Endodermal cell (in vitro differentiated cells): ENCODE results near the gene ARHGEF3. TPM values are rescaled to one million over a fixed set of nuclear protein-coding genes. Genes with fewer than 3 reads are reported as not detected.

ENCODE experiments used
- DNase-seq: peaks from one replicate; pipeline ENCODE4 v3.0.0-alpha.2; 2017
- H3K27ac ChIP-seq: 2 replicates; pipeline ENCODE4 v1.5.1; 2013; ENCODE audit warnings: mild to moderate bottlenecking, low read depth, low read length, moderate library complexity
- H3K27me3 ChIP-seq: 2 replicates; pipeline ENCODE4 v1.6.1; 2013; ENCODE audit warnings: mild to moderate bottlenecking, low read length, moderate library complexity; ENCODE audit not compliant: insufficient read depth, control insufficient read depth, poor library complexity, severe bottlenecking
- H3K36me3 ChIP-seq: 2 replicates; pipeline ENCODE4 v1.7.0; 2013; ENCODE audit warnings: mild to moderate bottlenecking, low read length, moderate library complexity; ENCODE audit not compliant: control insufficient read depth, insufficient read depth
- H3K4me1 ChIP-seq: one replicate; pipeline ENCODE4 v1.7.0; 2013; ENCODE audit warnings: low read length; ENCODE audit not compliant: control insufficient read depth, insufficient read depth
- H3K4me3 ChIP-seq: 2 replicates; pipeline ENCODE4 v1.5.1; 2013; ENCODE audit warnings: mild to moderate bottlenecking, low read length, moderate library complexity
- H3K9ac ChIP-seq: 2 replicates; pipeline ENCODE4 v1.6.1; 2013; ENCODE audit warnings: mild to moderate bottlenecking, low read length, moderate library complexity; ENCODE audit not compliant: poor library complexity, severe bottlenecking; ENCODE audit errors: extremely low read depth
- H3K9me3 ChIP-seq: 2 replicates; pipeline ENCODE4 v1.6.1; 2013; ENCODE audit warnings: mild to moderate bottlenecking, low read length, moderate library complexity; ENCODE audit not compliant: control insufficient read depth
- H3K27ac Mint-ChIP-seq: 2 replicates; pipeline ENCODE4 v1.8.0; 2020; ENCODE audit warnings: mixed read lengths
- H3K27me3 Mint-ChIP-seq: 2 replicates; pipeline ENCODE4 v1.8.0; 2021; ENCODE audit warnings: mild to moderate bottlenecking, mixed read lengths; ENCODE audit not compliant: insufficient read depth
- H3K36me3 Mint-ChIP-seq: 2 replicates; pipeline ENCODE4 v1.8.0; 2020; ENCODE audit warnings: low read depth, mixed read lengths
- H3K4me1 Mint-ChIP-seq: 2 replicates; pipeline ENCODE4 v1.8.0; 2020; ENCODE audit warnings: mixed read lengths
- H3K4me3 Mint-ChIP-seq: 2 replicates; pipeline ENCODE4 v1.8.0; 2020; ENCODE audit warnings: mild to moderate bottlenecking, moderate library complexity, mixed read lengths
- H3K9me3 Mint-ChIP-seq: 2 replicates; pipeline ENCODE4 v1.8.0; 2020; ENCODE audit warnings: mild to moderate bottlenecking, mixed read lengths
- CTCF ChIP-seq: fragments of 200-600 bp; sonication (generic); conservative IDR thresholded peaks from 2 replicates; pipeline ENCODE4 v1.5.0; 2021; ENCODE audit warnings: antibody characterized with exemption, mild to moderate bottlenecking
- WGBS, 2 experiments: methylation state at CpG; one replicate each; pipeline versions ENCODE4 v1.1.5 to v1.1.7; 2013; ENCODE audit warnings: missing lambda C conversion rate in 2 of 2, mixed read lengths in 1 of 2; ENCODE audit not compliant: insufficient coverage in 1 of 2, insufficient read length in 1 of 2; 5-methylcytosine and 5-hydroxymethylcytosine counted together
- total RNA-seq, 2 donors: library from RNA; stranded (reverse); fragmentation: NEBNext Ultra II Directional in 1 of 2; extraction: Animal tissue kit (Norgen Biotek cat#: 25700) in 1 of 2; gene quantifications; 2 replicates in 1 of 2; 3 replicates in 1 of 2; pipeline ENCODE4 v1.2.1, GENCODE V29; 2021

Gene ARHGEF3
- total RNA-seq, 2 donors from 2014 or later = 12.7 to 14.1 TPM

- no peaks in the 10 kb centered on the region for H3K27me3 ChIP-seq
- Mint-ChIP-seq H3K27ac (no peak overlapping the region), H3K9me3 (no peaks in the 10 kb centered on the region), H3K36me3 (no peaks in the 10 kb centered on the region), H3K4me3 (no peak overlapping the region), H3K27me3 (no peaks in the 10 kb centered on the region), H3K4me1 (peaks cover 20% of the 10 kb centered on the region)
- WGBS, 2 experiments = 97 to 100% methylated on average over 2 of the region's 2 CpGs
- H3K27ac ChIP-seq = no peak overlapping the region
- H3K9me3 ChIP-seq = no peaks in the 10 kb centered on the region
- DNase-seq = no peak
- H3K4me3 ChIP-seq = no peak overlapping the region
- H3K36me3 ChIP-seq = no peaks in the 10 kb centered on the region
- H3K9ac ChIP-seq = no peak overlapping the region
- TF ChIP-seq CTCF = no peak
- H3K4me1 ChIP-seq = peaks cover 6% of the 10 kb centered on the region
Measured at GRCh38 chr3:56830884-56831283, 29.1 kb upstream of the ARHGEF3 start.

- peaks cover 9% of the 10 kb centered on the region for H3K4me1 ChIP-seq
- Mint-ChIP-seq H3K4me3 (no peak overlapping the region), H3K4me1 (peaks cover 30% of the 10 kb centered on the region), H3K36me3 (no peaks in the 10 kb centered on the region), H3K27ac (no peak overlapping the region), H3K9me3 (no peaks in the 10 kb centered on the region), H3K27me3 (no peaks in the 10 kb centered on the region)
- H3K36me3 ChIP-seq = no peaks in the 10 kb centered on the region
- no peak overlapping the region for H3K27ac ChIP-seq
- no peaks in the 10 kb centered on the region for H3K9me3 ChIP-seq
- no peak for TF ChIP-seq CTCF
- H3K9ac ChIP-seq = no peak overlapping the region
- no peak for DNase-seq
- WGBS, 2 experiments = 88% methylated on average over 1 of the region's 1 CpG; no CpG with 5 or more reads in 1 of the 2 experiments
- no peaks in the 10 kb centered on the region for H3K27me3 ChIP-seq
- H3K4me3 ChIP-seq = no peak overlapping the region
Measured at GRCh38 chr3:56829533-56829932, 27.8 kb upstream of the ARHGEF3 start.

- no peak for DNase-seq
- Mint-ChIP-seq H3K27ac (no peak overlapping the region), H3K27me3 (no peaks in the 10 kb centered on the region), H3K4me1 (peaks cover 54% of the 10 kb centered on the region), H3K36me3 (no peaks in the 10 kb centered on the region), H3K4me3 (no peak overlapping the region), H3K9me3 (no peaks in the 10 kb centered on the region)
- Histone ChIP-seq H3K9ac (no peak overlapping the region), H3K4me1 (peaks cover 15% of the 10 kb centered on the region), H3K27ac (no peak overlapping the region), H3K27me3 (no peaks in the 10 kb centered on the region), H3K36me3 (no peaks in the 10 kb centered on the region), H3K9me3 (no peaks in the 10 kb centered on the region), H3K4me3 (no peak overlapping the region)
- no peak for TF ChIP-seq CTCF
- WGBS, 2 experiments = 88 to 91% methylated on average over 3 to 5 of the region's 5 CpGs
Measured at GRCh38 chr3:56826831-56827722, 25.3 kb upstream of the ARHGEF3 start.
